GM12878 (cell line): Measurements from ENCODE around the gene TEX261. TPM values are rescaled to one million over a fixed set of nuclear protein-coding genes. Genes with fewer than 3 reads are reported as not detected.

ENCODE experiments used
- ATAC-seq: fragments of 200-7000 bp; cut with Tn5 transposase; 3 replicates; pipeline ENCODE4 v1.9.1; 2020; ENCODE audit warnings: mild to moderate bottlenecking, moderate library complexity
- BruUV-seq: library from RNA; stranded (reverse); fragments of 400-500 nt; replicated peaks from 2 replicates; lab custom pipeline; 2021; lab: Mats Ljungman, UMichigan
- CTCF ChIA-PET: fragments of 300-600 bp; sonication (Branson Sonifier 250); formaldehyde crosslinking; extraction: SDS; loops from one replicate; lab custom pipeline; 2021; ENCODE audit warnings: inconsistent platforms; lab: Yijun Ruan, JAX
- POLR2A ChIA-PET: fragments of 350-600 bp; formaldehyde crosslinking; extraction: SDS; loops from one replicate; lab custom pipeline; 2021; ENCODE audit warnings: inconsistent platforms; lab: Charles Lee
- RAD21 ChIA-PET: fragments of 300-600 bp; sonication (Branson Sonifier 250); formaldehyde crosslinking; loops from one replicate; lab custom pipeline; 2023; ENCODE audit warnings: antibody characterized with exemption; ENCODE audit not compliant: unreplicated experiment; lab: Charles Lee
- SMC1A ChIA-PET: fragments of 300-600 bp; sonication (Branson Sonifier 250); formaldehyde crosslinking; loops from one replicate; lab custom pipeline; 2023; ENCODE audit not compliant: unreplicated experiment, uncharacterized antibody; lab: Charles Lee
- DNase-seq: peaks from one replicate; pipeline ENCODE4 v3.0.0-alpha.2; 2011; ENCODE audit warnings: low read depth, low spot score
- FAIRE-seq: peaks from 3 replicates; lab custom pipeline; 2011; peaks lifted over from hg19 to GRCh38; lab: Jason Lieb, UNC
- H2AFZ ChIP-seq: 2 replicates; pipeline ENCODE4 v1.6.0; 2011; ENCODE audit warnings: low read depth, low read length, control low read depth; ENCODE audit not compliant: control insufficient read depth
- H3K27ac ChIP-seq: 2 replicates; pipeline ENCODE4 v1.5.1; 2011; ENCODE audit warnings: control low read depth; ENCODE audit not compliant: control insufficient read depth, insufficient read depth
- H3K27me3 ChIP-seq, 2 experiments: replicated peaks in 1 of 2; 2 replicates each; pipeline versions ENCODE4 v1.6.0 to v1.6.1; 2011; ENCODE audit warnings: low read length in 1 of 2; ENCODE audit not compliant: control insufficient read depth in 2 of 2, insufficient read depth in 2 of 2
- H3K36me3 ChIP-seq, 2 experiments: 2 replicates each; pipeline ENCODE4 v1.5.1; 2011; ENCODE audit warnings: low read length in 1 of 2; ENCODE audit not compliant: control insufficient read depth in 2 of 2, insufficient read depth in 2 of 2
- H3K4me1 ChIP-seq: 2 replicates; pipeline ENCODE4 v1.6.1; 2011; ENCODE audit warnings: mild to moderate bottlenecking, low read length, moderate library complexity, mixed read lengths; ENCODE audit not compliant: control insufficient read depth, insufficient read depth
- H3K4me2 ChIP-seq: 2 replicates; pipeline ENCODE4 v1.6.0; 2011; ENCODE audit warnings: control low read depth; ENCODE audit not compliant: control insufficient read depth, insufficient read depth
- H3K4me3 ChIP-seq: fragments of 200-600 bp; sonication (generic); 2 replicates; pipeline ENCODE4 v1.5.1; 2016
- H3K79me2 ChIP-seq: 2 replicates; pipeline ENCODE4 v1.6.0; 2011; ENCODE audit warnings: low read length; ENCODE audit not compliant: control insufficient read depth, insufficient read depth
- H3K9ac ChIP-seq: 2 replicates; pipeline ENCODE4 v1.8.0; 2011; ENCODE audit warnings: low read length, control low read depth, mixed read lengths; ENCODE audit not compliant: control insufficient read depth, insufficient read depth
- H3K9me3 ChIP-seq: replicated peaks from 3 replicates; pipeline ENCODE4 v1.5.1; 2011; ENCODE audit warnings: mild to moderate bottlenecking, low read length; ENCODE audit not compliant: control insufficient read depth, insufficient read depth
- H4K20me1 ChIP-seq: 2 replicates; pipeline ENCODE4 v1.6.0; 2011; ENCODE audit not compliant: control insufficient read depth, insufficient read depth
- BRCA1 ChIP-seq: IDR thresholded peaks from 2 replicates; pipeline ENCODE4 v1.6.1; 2011; ENCODE audit warnings: low read depth, low read length, improper control_type of control experiment
- EZH2 ChIP-seq: IDR thresholded peaks from 2 replicates; pipeline ENCODE4 v1.6.1; 2012; ENCODE audit warnings: low read depth, mild to moderate bottlenecking, control low read depth, inconsistent platforms, low read length, borderline replicate concordance; ENCODE audit not compliant: control insufficient read depth
- GABPA ChIP-seq: IDR thresholded peaks from 2 replicates; pipeline ENCODE4 v1.6.1; 2014; ENCODE audit warnings: antibody characterized with exemption, low read depth, mild to moderate bottlenecking, inconsistent platforms
- MTA2 ChIP-seq: fragments of 450-650 bp; IDR thresholded peaks from 2 replicates; pipeline ENCODE4 v1.6.1; 2016; ENCODE audit warnings: low read depth, mild to moderate bottlenecking, moderate library complexity
- NRF1 ChIP-seq: conservative IDR thresholded peaks from 2 replicates; pipeline ENCODE4 v1.6.1; 2011; ENCODE audit warnings: mild to moderate bottlenecking, low read depth, low read length, improper control_type of control experiment
- RCOR1 ChIP-seq: conservative IDR thresholded peaks from 2 replicates; pipeline ENCODE4 v1.6.1; 2012; ENCODE audit warnings: low read depth, low read length, improper control_type of control experiment
- ZNF217 ChIP-seq: fragments of 450-650 bp; IDR thresholded peaks from 2 replicates; pipeline ENCODE4 v1.6.1; 2017; ENCODE audit warnings: antibody characterized with exemption, mild to moderate bottlenecking
- WGBS: methylation state at CpG from one replicate; pipeline ENCODE4 v1.1.6; 2016; ENCODE audit warnings: low lambda C conversion rate; ENCODE audit not compliant: insufficient replicate concordance, insufficient coverage; ENCODE audit errors: missing lambda C conversion rate; 5-methylcytosine and 5-hydroxymethylcytosine counted together
- in situ Hi-C: fragments of 300-500 bp; cut with MboI; formaldehyde crosslinking; loops from 9 replicates; pipeline ENCODE4 v1.14.3; 2018; ENCODE audit warnings: mixed read lengths
- intact Hi-C: fragments of 100-400 bp; cut with micrococcal nuclease; formaldehyde crosslinking; loops from one replicate; pipeline ENCODE4 v1.14.2; 2022; ENCODE audit not compliant: unreplicated experiment
- polyA plus RNA-seq, 11 experiments: library from polyadenylated mRNA; depleted of rRNA in 4 of 11; unstranded in 6 of 11; stranded (reverse) in 5 of 11; fragments of >200 nt; fragmentation: Nextera tagmentation in 4 of 11; fragmentation: Illumina TruSeq in 1 of 11; extraction: Ambion mirVana in 4 of 11; extraction: Trizol in 1 of 11; gene quantifications; 1 replicate in 1 of 11; 2 replicates in 10 of 11; pipeline versions ENCODE4 v1.2.1 to v1.2.3, GENCODE V29; 2011 to 2016; ENCODE audit warnings: inconsistent platforms in 2 of 11, missing spikeins in 2 of 11, low read depth in 1 of 11
- total RNA-seq, 4 experiments: library from RNA; depleted of rRNA in 3 of 4; stranded (reverse); fragments of >200 nt in 3 of 4; fragmentation: Illumina TruSeq in 1 of 4; extraction: Trizol in 1 of 4; gene quantifications; 2 replicates each; pipeline versions ENCODE4 v1.2.1 to v1.2.3, GENCODE V29; 2013 to 2021
- TF ChIP-seq, protein P1 (sequence below): fragments of 450-650 bp; IDR thresholded peaks from 2 replicates; pipeline ENCODE4 v1.6.1; 2018; ENCODE audit warnings: borderline replicate concordance, mild to moderate bottlenecking; ENCODE audit not compliant: partially characterized antibody
- TF ChIP-seq, protein P2 (sequence below): IDR thresholded peaks from 2 replicates; pipeline ENCODE4 v1.6.1; 2012; ENCODE audit warnings: low read depth, low read length, improper control_type of control experiment

The TEX261 gene
- total and polyA plus RNA-seq, 10 of the 15 experiments (the other 5 are each of a cell fraction or from before 2014, with no cell fraction given), result 5.5 to 75.6 (median 40.3) TPM

DNA sequence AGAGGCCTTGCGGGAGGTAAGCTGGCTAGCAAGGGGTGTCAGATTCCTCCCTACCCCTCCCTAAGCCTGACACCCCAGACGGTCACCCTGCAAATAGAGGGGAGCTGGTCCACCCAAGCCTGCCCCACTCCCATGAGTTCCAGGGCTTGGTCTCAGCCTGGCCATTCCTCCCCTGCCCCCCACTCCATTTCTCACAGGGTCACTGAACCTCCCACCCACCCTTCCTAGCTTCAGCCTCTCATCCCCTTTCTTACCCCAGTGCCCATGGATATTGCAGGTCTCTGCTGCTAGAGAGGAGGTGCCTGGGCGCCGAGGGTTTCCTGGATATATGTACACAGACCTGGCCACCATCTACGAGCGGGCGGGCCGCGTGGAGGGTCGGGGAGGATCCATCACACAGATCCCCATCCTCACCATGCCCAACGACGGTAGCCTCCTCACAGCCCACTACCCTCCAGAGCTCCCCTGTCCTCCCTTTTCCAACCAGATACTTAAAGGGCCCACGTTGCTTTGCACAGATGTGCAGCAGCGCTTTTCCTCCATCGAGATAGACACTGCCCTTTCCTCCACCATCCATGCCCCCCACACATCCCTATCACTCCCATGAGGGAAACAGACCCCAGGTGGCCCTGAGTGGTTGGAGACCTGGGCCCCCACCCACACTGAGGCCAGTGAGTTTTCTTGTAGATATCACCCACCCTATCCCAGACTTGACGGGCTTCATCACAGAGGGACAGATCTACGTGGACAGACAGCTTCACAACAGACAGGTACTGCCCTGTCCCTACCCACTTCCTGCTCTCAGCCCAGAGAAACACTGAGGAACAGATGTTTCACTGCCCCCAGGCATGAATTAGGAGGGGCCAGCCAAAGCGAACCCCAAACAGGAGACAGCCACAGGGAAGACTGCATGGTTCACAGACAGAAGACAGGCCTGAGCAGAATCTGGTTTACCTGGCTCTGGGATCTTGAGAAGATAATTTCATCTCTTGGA lies 31.5 kb downstream of the TEX261 start (continued):
- TF ChIP-seq NRF1, result no peak
- no peak for TF ChIP-seq EZH2

- ChIA-PET CTCF (interaction anchor here (1.1 to 6.7 kb wide), 3 partner anchors 13 to 39 kb away, joined by 3 to 72 read pairs (median 4); partner anchors contain the start of gene ANKRD53), RAD21 (no interaction called here), POLR2A (no interaction called here), SMC1A (no interaction called here)
- ATAC-seq (no peak), DNase-seq (no peak), FAIRE-seq (no peak)
- no peak overlapping the region for H2AFZ ChIP-seq
- BruUV-seq, result no TSS peak
- no peaks in the 10 kb centered on the region for H4K20me1 ChIP-seq
- TF ChIP-seq, protein P1, sequence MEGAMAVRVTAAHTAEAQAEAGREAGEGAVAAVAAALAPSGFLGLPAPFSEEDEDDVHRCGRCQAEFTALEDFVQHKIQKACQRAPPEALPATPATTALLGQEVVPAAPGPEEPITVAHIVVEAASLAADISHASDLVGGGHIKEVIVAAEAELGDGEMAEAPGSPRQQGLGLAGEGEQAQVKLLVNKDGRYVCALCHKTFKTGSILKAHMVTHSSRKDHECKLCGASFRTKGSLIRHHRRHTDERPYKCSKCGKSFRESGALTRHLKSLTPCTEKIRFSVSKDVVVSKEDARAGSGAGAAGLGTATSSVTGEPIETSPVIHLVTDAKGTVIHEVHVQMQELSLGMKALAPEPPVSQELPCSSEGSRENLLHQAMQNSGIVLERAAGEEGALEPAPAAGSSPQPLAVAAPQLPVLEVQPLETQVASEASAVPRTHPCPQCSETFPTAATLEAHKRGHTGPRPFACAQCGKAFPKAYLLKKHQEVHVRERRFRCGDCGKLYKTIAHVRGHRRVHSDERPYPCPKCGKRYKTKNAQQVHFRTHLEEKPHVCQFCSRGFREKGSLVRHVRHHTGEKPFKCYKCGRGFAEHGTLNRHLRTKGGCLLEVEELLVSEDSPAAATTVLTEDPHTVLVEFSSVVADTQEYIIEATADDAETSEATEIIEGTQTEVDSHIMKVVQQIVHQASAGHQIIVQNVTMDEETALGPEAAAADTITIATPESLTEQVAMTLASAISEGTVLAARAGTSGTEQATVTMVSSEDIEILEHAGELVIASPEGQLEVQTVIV, result no peak
- no peak for TF ChIP-seq RCOR1
- no peak for TF ChIP-seq BRCA1
- TF ChIP-seq GABPA, result no peak
- TF ChIP-seq, protein P2, sequence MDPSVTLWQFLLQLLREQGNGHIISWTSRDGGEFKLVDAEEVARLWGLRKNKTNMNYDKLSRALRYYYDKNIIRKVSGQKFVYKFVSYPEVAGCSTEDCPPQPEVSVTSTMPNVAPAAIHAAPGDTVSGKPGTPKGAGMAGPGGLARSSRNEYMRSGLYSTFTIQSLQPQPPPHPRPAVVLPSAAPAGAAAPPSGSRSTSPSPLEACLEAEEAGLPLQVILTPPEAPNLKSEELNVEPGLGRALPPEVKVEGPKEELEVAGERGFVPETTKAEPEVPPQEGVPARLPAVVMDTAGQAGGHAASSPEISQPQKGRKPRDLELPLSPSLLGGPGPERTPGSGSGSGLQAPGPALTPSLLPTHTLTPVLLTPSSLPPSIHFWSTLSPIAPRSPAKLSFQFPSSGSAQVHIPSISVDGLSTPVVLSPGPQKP, result no peak
- TF ChIP-seq ZNF217, result no peak
- no peak for TF ChIP-seq MTA2
- no peaks in the 10 kb centered on the region for H3K36me3 ChIP-seq
- no peaks in the 10 kb centered on the region for H3K4me1 ChIP-seq
- in situ Hi-C loops (no loop called here), intact Hi-C loops (no loop called here)
- peaks cover 0 to 3% of the 10 kb centered on the region in 2 experiments; a peak in 1 of 4 replicates for H3K27me3 ChIP-seq
- H3K27ac ChIP-seq, result no peak overlapping the region
- H3K79me2 ChIP-seq, result no peaks in the 10 kb centered on the region
- H3K9ac ChIP-seq, result no peak overlapping the region
- H3K4me3 ChIP-seq, result no peak overlapping the region
- no peaks in the 10 kb centered on the region for H3K9me3 ChIP-seq
- WGBS, result 38% methylated on average over 12 of the region's 12 CpGs
- no peak overlapping the region for H3K4me2 ChIP-seq
These were observed 32.3 kb downstream of the TEX261 start for GRCh38 chr2:70962211-70962884.
